ENCODE data around the gene CHD3.

The CHD3 gene

DNA sequence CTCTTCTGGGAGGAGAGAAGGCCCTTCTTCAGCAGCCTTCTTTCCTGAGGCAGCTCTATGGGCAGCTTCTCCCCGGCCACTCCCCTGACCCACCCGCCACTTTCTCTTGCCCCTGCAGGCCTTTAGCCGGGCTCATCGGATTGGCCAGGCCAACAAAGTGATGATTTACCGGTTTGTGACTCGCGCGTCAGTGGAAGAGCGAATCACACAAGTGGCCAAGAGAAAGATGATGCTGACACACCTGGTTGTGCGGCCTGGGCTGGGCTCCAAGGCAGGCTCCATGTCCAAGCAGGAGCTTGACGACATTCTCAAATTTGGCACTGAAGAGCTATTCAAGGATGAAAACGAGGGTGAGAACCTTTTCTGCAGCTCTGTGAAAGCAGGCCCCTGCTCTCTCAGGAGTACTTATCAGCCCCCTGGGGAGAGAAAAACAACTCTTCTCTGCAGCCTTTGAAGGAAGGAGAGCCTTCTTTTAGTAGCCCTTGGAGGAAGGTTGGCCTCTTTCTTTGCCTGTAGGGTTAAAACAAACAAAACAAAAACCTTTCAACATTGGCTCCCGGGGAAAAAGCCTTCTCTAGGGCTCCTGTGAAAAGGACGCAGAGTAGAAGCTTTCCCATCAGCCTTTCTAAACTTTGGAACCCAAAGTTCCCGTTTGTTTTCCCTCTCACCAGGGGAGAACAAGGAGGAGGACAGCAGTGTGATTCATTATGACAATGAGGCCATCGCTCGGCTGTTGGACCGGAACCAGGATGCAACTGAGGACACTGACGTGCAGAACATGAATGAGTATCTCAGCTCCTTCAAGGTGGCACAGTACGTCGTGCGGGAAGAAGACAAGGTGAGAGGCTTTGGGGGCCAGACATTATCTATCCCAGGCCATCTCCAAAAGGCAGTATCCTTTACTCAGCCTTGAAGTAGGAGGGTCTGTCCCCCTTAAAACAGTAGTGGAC lies 14.8 kb downstream of the CHD3 start:
- no peak for DNase-seq

DNA sequence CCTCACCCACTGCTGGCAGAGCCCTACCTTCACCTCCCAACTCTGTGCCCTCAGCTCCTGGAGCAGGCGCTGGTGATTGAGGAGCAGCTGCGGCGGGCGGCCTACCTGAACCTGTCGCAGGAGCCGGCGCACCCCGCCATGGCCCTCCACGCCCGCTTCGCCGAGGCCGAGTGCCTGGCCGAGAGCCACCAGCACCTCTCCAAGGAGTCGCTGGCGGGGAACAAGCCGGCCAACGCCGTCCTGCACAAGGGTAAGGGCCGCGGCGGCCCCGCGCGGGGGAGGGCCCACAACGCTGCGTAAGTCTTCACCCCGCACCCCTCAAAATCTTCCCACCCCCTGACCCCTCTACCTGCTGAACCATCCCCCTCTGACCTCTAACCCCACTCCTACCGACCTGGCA lies 20.5 kb downstream of the CHD3 start:
- no peak for DNase-seq

DNA sequence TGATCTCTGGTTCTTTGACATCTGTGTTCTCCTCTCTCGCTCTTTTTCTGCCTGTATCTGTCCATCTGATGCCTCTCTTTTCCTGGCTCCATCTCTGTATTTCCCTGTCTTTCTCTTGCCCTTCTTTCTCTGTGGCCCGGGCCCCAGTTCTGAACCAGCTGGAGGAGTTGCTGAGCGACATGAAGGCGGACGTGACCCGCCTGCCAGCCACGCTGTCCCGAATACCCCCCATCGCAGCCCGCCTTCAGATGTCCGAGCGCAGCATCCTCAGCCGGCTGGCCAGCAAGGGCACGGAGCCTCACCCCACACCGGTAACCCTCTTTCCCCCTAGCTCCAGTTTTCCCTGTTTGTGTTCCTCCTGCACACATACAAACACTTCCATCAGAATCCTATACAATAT lies 21.7 kb downstream of the CHD3 start:
- DNase-seq: no peak

DNA sequence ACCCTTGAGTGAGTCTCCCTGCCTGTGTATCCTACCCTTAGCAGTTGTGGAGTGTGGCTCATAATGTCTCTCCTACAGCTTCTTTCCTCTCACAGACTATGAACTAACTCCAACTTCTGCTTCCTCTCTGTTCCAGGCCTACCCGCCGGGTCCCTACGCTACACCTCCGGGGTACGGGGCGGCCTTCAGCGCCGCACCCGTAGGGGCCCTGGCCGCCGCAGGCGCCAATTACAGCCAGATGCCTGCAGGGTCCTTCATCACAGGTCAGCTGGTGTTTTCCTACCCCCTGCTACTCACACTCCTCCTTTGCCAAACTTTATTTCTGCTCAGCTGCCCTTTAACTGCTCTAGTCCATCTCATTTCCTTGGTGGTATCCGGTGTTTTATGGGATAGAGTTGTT lies 22.1 kb downstream of the CHD3 start:
- no peak for DNase-seq

DNA sequence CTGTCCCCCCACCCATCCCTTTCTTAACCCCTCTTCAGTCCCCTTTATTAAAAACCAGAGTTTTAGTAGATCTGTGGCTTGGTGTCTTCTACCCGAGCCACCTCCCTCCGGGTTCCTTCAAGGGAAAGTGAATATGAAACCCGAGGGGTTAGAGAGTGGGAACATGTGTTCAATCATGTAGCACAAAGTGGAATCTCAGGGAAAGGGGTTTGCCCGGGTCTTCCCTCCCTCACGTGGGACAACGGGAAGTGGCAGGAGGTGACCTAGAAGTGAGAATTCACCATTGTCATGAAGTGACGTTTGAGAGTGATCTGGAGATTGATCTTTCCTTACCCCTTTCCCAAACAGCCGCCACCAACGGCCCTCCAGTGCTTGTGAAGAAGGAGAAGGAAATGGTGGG lies 22.5 kb downstream of the CHD3 start:
- no peak for DNase-seq

DNA sequence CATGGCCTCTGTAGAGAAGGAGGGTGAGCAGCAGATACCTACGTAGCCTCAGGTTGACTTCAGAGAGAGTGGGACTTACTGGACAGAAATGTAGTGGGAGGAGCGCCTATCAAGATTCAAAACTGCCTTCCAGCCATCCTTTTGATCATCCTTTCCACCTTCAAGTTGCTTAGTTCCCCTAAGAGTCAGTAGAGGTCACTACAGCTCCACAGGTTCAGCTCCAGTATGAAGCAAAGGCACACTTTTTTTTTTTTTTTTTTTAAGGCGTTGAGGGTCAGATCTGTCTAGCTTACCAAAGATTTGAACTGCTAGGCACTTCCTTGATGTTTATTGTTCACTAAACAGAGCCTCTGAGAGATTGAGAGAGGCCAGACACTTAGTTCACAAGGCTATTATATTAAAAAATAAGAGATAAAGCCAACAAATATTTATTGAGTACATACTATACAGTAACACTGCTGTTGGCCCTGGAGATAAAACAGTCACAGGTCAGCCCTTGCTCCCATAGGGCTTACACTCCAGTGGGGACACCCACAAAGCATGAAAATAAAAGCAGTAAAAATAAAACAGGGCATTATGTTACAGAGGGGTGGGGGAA lies 24.4 kb downstream of the CHD3 start:
- no peak for DNase-seq

DNA sequence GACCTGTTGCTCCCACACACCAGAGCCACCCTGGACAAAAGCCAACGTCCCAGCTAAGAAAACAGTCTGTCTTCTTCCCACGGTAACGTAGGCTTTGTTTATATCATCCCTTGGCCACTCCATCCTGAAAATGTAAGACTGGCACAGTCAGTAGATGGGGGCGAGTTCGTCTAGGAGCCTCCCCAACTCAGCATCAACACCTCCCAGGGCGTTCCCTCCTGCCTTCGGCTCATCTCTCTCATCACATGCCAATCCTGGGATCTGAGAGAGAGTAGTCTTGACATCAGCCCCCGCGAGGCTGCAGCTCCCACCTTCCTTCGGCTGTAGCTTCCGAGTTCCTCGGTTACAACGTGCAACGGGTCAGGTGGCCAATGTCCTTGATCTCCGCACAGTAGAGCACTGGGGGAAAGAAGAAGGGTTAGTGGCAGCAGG lies 26.6 kb downstream of the CHD3 start:
- no peak for DNase-seq

DNA sequence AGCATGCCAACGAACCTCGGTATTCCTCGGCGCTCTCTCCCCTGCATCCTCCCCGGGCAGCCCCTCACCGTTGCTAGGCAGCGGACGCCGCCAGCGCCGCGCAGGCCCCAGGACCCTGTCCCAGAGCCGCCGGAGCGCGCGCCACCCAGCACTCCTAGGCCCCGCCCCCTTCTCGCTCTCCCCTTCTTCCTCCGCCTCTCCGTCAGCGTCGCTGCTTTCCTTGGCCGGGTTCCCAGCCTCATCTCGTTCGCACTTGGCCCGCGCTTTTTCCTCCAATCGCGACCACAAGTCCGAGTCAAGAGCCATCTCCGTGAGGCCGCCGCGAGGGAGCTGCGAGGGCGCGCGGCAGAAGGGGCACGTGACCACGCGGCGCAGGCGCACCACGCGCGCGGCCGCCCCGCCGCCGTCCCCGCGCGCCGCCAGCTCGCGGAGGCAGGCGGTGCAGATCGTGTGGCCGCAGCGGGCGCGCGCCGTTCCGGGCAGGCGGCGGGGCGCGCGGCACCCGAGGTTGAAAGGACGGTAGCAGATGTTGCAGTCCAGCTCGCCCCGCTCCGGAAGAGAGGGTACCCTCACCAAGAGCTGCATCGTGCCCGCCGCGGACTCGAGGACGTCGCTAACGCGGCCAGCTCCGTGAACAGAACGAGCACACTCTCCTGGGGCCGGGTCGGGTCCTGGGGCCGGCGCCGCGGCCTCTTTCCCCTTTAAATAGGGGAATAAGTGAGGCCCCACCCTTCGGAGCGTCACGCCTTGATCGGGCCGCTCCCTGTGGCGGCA lies 27.2 kb downstream of the CHD3 start, which contains the start of gene RNF227:
RNF227 (minus strand) TSS at position 679 of the 774 bp plus-strand sequence; CDS start at position 585, 94 bp downstream.
- peak; percentile 69 for DNase-seq

DNA sequence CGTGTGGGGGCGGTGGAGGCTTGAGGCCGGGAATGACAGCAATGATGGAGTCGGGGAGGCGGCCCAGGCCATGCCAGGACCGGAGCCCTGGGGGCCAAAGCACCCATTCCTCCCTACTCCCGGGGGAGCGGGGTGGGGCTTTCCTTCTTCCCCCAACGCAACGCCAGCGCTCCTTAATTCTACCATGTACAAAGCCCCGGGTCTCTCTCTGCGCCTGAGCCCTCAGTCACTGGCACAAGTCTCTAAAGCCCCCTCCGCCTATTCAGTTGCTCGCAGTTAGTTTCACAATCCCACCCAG lies 27.7 kb downstream of the CHD3 start:
- no peak for DNase-seq

DNA sequence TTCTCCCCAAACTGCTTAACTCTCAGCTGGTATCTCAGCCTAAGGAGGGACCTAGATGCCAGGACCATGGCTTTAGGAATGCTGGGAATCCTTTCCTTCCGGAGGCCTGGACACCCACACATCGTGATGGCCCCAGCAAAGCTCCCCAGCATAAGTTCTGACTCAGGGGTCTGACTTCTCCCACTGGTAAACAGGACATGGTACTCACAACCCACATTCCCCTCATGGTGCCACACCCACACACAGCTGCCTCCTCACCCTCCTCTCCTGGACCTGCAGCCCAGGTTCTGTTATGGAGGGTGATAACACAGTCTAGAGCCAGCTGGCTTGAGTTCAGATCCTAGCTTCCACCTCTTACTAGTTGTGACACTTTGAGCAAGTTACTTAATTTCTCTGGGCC lies 28.2 kb downstream of the CHD3 start:
- DNase-seq: no peak

DNA sequence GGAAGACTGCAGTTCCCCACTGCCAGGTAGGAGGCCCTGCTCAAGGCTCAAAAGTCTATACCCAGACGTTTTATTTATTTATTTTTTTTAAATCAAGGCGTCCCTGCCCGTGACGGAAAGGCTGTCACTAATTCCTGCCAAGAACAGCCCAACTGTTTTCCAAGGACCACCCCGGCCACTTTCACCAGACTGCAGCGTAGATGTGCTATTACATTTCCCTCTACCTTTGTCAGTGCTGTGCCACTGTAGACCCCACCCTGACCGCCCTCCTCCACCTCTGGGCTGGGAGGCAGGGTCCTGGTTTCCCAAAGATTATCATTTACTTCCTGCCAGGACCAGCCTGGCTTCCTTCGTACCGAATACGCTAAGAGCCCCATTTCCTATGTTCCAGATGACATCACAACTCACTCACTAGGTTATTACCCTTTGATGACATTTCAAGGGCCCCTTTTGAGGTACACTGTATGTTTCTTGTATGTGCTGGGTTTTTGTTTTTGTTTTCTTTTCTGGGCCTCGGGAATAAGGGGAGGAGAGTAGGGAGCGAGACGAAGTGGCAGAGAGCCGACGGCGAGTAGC lies 33.8 kb downstream of the CHD3 start:
- no peak for DNase-seq

DNA sequence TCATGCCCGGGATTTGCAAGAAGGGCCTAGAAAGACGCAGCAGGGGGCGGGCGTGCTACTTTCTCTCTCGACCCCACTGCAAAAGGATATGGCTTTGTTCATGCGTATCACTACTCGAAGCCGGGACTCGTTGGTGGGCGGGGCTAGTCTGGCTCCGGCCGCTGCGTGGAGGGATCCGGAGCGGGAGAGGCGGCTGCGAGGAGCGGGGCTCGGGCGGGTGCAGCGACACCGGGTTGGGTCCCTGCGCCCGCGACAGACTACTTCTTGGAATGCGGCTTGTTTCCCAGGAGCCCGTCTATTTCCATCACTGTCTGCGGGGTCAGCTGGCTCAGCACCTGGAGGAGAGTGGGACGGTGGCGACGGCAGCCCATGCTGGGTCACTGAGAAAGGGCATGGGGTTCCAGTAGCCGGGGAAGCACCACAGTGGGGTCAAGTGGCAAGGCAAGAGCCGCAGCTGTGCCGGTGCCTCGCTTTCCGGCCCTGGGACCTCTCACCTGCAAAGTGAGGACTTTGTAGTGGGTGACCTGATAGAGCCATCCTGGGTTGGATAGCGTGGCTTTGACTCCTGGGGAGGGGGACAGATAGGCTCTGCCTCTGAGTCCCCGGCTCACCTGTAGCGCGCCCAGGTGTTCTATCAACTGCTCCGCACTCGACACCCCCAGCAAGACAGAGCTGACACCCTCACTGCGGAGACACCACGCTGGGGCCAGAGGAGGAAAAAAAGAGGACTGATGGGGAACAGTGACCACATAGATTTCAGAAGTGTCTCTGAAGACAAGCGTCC lies 34.4 kb downstream of the CHD3 start:
- peak; percentile 74 for DNase-seq

DNA sequence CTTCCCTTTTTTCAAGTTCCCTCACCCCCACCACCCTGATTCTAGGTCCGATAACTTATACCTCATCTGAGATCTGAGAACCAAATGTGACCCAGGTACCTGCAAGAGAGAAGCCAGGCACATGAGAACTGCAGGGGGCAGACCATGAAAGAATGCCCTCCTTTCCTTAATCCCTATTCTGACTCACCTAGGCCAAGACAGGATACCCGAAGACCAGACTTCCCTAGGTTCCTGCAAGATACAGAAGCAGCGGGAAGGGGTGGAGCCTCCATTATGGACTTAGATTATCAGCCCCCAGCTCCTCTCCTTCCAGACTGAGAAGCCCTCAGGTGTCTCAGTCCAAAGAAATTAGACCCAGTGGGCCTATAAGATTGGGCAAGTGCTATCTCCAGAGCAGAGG lies 39.0 kb downstream of the CHD3 start:
- no peak for DNase-seq

DNA sequence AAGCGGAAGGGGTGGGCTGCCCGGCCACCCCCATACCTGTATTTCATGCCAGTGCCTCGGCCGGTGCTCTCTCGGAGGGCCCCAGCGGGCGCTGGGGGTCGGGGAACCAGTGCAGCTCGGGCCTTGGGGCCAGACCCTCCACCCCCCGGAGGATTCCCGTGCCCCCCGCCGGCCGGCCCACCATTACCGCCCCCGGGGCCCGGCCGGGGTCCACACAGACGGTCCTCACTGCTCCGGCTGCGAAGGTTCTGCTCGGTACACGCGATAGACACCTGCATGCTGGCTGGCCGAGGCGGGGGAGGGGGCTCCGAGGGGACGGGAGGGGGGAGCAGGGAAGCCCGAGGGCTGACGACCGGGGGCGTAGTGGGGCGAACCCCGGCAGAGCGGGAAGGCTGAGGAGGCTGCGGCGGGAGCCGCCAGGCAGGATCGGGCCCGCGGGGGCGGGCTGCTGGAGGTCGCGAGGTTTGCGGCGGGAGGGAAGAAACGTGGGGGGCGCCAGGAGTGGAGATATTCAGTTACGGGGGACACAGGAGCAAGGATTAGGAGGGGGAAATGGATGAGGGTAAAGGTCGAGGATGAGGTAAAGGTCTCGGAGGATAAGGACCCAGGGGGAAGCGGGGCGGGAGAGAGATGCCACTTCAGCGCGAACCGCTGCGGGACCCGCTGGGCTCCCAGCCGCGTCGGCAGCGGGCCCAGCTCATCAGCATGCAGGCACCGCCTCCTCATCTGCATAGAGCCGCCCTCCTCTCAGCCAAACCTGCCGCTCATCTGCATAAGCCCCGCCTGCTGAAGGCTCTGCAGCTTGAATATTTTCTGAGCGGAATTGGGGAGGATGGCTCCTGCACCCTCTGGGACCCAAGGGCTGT lies 40.8 kb downstream of the CHD3 start, which contains the start of gene KCNAB3:
KCNAB3 (minus strand) TSS at position 699 of the 866 bp plus-strand sequence; CDS start at position 278, 421 bp downstream.
- DNase-seq: no peak

DNA sequence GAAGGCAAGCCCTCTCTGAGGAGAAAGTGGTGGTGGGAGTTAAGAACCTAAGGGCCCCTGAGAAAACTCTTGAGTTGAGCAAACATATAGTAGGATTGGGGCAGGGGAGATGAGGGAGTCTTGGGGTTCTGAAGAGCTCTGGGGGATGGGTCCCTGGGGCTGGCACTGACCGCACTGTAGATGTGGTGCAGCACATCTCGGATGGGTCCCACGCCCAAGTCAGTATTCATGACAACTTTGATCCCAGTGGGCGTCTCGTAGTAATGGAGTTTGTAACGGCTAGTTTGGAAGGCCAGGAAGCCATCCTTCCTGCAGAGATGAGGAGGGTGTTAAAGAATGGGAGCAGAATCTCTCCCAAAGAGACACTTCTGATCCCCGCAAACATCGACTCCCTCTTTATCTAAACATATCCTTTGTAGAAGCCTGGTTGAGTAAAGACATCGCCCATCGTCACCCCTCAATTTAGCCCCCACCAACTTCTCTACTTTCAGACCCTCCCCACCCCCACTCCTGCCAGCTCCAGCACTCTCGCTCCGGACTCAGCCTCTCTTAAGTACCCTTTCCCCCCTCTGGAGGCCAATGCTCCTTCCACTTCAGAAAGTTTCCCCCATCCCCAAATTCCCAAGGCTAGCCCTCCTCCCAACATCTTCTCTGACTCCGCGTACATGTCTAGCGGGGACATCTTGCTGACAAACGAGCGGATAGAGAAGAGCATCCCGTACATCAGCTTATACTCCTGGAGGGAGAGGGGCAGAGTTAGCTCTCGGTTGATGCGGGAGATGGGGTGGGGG lies 42.4 kb downstream of the CHD3 start:
- no peak for DNase-seq

DNA sequence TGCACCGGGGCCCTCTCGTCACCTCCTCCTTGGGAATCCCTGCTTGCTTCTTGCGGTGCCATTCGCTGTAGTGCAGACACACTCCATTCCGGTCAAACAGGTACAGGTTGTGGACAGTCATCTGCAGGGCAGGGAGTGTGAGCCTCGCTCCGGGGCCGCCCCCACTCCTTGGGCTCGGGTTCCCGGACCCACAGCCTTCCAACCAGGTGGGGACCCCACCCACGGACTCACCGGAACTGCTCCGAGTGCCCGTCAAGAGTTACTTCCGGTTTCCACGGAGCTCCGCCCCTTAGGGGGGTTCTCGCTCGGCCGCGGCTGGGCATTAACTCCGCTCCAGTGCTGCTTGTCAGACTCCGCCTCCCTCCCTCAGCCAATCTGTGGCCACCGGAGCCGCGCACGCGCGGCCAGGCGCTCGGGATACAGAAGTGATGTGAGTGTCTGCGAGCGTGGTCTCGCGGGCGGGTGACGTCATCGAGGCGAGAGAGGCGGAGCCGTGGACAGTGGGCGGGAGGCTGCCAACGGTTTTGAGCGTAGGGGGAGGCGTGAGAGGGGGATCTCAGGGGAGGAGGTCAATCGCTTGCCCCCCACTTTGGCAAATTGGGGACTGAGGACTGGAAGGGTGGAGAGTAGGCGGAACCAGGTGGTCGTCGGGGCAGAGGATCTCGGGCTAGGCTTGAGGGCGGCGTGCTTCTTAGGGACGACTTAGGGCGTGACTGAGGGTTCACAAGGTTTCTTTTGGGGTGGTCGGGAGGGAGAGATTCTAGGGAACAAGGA lies 43.3 kb downstream of the CHD3 start, which contains the start of the genes CNTROB and TRAPPC1:
CNTROB (plus strand) TSS at position 498 of the 774 bp plus-strand sequence. CDS start 874 bp downstream, outside the sequence.
TRAPPC1 (minus strand) TSS at position 238 of the 774 bp plus-strand sequence; CDS start at position 121, 117 bp downstream.
- DNase-seq: peak; percentile 98

DNA sequence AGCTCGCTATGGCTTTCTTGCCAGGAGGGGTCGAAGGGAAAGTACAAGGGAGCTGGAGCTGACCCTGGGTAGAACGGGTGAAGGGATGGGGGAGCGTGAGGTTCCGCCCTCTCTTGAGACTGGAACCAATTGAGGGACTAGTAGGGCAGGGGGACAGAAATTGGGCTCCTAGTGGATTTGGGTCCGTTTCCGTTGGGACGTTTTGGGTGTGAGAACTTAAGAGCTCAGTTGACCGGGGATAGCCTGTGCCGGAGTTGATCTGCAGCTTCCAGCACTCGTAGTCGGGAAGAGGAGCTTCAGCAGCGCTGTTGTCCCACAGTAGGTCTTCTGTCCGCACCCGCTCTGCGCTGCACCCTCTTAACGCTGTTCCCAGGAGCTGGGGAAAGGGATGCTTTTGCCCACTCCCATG lies 43.9 kb downstream of the CHD3 start:
- no peak for DNase-seq

DNA sequence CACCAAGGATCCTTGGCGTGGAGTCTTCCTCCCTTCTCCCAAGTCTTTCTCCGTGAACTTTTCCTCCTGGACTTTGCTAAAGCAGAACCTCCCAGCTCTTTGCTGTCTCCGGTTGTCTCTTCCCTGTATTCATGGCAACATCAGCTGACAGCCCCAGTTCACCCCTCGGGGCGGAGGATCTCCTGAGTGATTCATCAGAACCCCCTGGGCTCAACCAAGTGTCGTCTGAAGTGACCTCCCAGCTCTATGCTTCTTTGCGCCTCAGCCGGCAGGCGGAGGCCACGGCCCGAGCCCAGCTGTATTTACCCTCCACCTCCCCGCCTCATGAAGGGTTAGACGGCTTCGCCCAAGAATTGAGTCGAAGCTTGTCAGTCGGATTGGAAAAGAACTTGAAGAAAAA lies 44.4 kb downstream of the CHD3 start:
- no peak for DNase-seq

DNA sequence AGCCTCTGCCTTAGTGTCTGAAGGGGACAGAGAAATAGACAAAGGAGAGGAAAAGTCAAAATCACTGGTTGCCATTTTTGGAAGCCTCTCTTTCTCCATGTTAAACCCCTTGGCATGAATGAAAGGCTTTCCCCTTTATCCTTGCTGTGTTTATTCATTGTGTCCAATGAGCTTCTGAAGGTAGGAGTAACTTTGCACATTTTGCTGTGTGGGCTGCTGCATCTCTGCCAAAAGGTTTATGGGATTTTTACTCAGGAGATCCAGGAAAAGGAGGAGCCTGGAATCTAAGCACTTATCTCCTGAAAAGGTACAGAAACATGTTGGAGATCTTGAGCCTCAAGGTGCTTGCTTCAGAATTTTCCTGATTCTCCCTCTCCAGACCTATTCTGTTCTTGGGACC lies 47.3 kb downstream of the CHD3 start:
- DNase-seq: no peak

All from activated T-cell treated with anti-CD3 and anti-CD28 coated beads for 4 hours (primary cell).